GM12865 (cell line): Measurements from ENCODE around the gene ALDH1B1.

ENCODE experiments used
- DNase-seq: peaks from one replicate; pipeline ENCODE4 v3.0.0; 2010; ENCODE audit warnings: low read depth
- H3K4me3 ChIP-seq: 2 replicates; pipeline ENCODE4 v1.5.1; 2011; ENCODE audit warnings: mild to moderate bottlenecking, low read depth, low read length, control low read depth
- TF ChIP-seq, protein P1 (sequence below): IDR thresholded peaks from 2 replicates; pipeline ENCODE4 v1.5.1; 2011; ENCODE audit warnings: low read length, control low read depth, low read depth, inconsistent platforms; ENCODE audit not compliant: insufficient read depth; ENCODE audit errors: missing control alignments

Gene ALDH1B1

DNA sequence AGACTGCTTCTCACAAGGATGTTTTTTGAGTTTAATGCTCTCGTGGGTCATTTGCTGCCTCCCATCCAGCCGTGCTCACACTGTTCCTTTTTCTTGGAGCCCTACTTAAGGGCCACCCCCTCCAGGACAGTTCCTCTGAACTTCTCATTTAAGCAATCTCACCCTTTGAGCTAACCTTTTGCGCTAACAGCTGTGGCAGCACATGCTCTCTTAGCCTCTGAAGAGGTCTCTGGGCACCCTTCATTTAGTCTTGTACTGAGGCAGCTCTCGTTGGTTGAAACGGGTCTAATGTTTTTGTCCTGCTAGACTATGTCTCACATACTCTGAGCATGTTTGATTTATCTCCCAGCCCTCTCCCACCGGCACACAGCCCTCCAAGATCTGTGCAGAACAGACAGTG, 11.8 kb downstream of the ALDH1B1 start:
- TF ChIP-seq, protein P1, sequence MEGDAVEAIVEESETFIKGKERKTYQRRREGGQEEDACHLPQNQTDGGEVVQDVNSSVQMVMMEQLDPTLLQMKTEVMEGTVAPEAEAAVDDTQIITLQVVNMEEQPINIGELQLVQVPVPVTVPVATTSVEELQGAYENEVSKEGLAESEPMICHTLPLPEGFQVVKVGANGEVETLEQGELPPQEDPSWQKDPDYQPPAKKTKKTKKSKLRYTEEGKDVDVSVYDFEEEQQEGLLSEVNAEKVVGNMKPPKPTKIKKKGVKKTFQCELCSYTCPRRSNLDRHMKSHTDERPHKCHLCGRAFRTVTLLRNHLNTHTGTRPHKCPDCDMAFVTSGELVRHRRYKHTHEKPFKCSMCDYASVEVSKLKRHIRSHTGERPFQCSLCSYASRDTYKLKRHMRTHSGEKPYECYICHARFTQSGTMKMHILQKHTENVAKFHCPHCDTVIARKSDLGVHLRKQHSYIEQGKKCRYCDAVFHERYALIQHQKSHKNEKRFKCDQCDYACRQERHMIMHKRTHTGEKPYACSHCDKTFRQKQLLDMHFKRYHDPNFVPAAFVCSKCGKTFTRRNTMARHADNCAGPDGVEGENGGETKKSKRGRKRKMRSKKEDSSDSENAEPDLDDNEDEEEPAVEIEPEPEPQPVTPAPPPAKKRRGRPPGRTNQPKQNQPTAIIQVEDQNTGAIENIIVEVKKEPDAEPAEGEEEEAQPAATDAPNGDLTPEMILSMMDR = no peak
- no peak overlapping the region for H3K4me3 ChIP-seq
- DNase-seq = no peak

DNA sequence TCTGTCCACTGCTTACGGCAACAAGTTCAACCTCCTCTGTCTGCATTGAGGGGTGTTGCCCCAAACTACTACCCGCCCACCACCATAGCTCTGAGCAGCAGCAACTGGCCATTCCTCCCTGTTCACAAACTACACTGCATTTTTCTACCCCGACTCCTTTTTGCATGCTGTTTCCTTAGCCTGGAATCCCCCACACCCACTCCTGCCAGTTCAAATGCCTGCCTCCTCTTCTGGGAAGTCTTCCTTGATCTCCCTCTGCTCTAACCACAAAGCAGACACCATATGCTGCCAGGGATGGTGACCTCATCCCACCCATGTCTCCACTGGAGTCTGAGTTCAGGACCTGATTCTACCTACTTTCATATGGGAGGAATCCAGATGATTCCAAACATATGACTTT, 13.3 kb downstream of the ALDH1B1 start:
- TF ChIP-seq, protein P1 = no peak
- DNase-seq = no peak
- no peak overlapping the region for H3K4me3 ChIP-seq

DNA sequence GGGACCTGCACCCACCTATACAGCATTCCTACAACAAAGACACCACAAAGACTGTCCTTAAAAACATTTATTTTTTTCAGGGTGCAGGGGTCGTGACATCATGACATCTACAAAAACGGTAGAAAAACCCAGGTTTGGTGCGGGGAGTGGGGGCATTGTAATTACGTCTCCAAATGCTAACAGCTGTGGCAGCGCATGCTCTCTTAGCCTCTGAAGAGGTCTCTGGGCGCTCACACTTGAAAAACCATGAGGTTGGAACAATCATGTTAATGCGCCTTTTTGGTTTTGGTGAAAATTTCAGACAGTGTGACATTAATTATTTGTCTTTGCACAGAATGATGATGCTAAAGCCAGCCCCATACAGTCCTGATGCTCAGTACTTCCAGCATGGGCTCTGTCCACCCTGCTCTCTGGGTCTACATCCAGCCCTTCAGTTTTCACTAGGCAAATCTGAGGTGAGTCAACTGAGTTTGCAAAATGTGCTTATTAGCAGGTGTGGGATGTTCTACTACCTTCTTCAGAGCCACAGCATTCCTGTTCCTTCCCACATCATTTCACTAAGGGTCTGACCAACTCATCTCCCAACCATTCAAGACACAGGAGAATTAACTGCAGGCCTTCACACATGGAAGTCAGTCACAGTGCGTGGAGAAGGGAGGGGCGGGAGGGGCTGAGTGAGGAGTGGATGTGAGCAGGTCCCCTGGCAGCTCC, 14.1 kb downstream of the ALDH1B1 start:
- DNase-seq = no peak
- TF ChIP-seq, protein P1 = no peak
- no peak overlapping the region for H3K4me3 ChIP-seq

DNA sequence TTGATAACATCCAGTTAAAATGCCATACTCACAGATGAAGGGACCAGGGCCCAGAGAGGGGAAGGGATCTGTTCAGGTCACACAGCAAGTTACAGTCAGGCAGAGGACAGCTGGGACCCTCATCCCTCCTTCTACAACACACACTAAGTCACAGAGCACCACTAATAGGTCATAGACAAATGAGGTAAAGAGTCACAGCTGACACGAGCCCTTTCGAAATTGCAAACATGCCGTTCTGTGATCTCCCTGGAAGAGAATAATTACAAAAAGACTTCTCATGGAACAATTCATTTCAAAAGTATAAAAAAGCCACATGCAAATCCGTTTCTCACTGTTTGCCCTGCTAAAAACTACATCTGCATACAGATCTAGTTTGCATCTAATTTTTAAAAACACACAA, 16.2 kb downstream of the ALDH1B1 start:
- TF ChIP-seq, protein P1 = no peak
- DNase-seq = peak; percentile 51
- no peak overlapping the region for H3K4me3 ChIP-seq

DNA sequence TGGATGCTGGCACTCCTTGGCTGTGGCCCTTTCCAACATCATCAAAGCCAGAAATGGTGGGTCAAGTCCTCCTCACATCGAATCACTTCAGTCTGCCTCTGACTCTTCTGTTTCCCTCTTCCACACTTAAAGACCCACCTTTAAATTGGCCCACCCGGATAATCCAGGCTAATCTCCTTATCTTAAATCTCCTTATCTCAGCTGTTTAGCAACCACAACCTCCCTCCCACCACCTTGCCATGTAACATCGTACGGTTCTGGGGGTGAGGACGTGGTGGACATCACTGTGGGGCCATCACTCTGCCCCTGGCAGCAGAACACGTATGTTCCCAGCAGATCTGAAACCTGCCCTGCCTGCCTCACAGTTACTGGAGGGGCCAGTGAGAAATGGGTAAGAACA, 20.2 kb downstream of the ALDH1B1 start:
- no peak for DNase-seq
- no peak overlapping the region for H3K4me3 ChIP-seq
- TF ChIP-seq, protein P1 = no peak

DNA sequence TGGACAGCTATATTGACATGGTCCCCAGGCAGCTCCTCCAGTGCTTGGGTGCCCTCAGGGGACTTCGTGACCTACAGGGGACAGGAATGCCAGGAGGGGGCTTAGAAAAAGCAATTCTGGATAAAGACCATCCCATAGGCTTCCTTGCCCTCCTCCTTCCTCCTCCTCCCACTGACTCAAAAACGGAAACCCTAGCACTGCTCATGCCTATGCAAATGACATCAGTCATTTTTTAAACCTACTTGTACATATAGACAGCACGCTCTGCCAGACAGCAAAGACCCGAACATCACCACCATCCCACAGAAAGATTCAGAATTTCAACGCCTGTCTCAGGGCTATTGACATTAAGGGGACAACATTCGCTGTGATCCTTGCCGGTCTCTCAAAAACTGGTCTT, 20.8 kb downstream of the ALDH1B1 start:
- no peak overlapping the region for H3K4me3 ChIP-seq
- peak; percentile 17 for DNase-seq
- TF ChIP-seq, protein P1 = no peak
